ENCODE measurements around the gene ANKRD39. TPM values are rescaled to one million over a fixed set of nuclear protein-coding genes. Genes with fewer than 3 reads are reported as not detected.

The ANKRD39 gene
- total RNA-seq, 1 experiment from 2014 or later: 24.4 TPM

- ChIA-PET CTCF (no interaction called here), POLR2A (no interaction called here)
- H3K4me1 ChIP-seq (ENCODE audit: control insufficient read depth, insufficient read depth, low read length): peaks cover 52% of the 10 kb centered on the region
- peaks cover 2% of the 10 kb centered on the region; the same call in 1 of the 2 replicates for H3K36me3 ChIP-seq (ENCODE audit: control insufficient read depth, insufficient read depth, low read length)
- no peak for DNase-seq (ENCODE audit: low read depth, low spot score)
- no peaks in the 10 kb centered on the region for H3K9me3 ChIP-seq (ENCODE audit: control insufficient read depth, insufficient read depth, low read depth, low read length)
- in situ Hi-C loops (cut with HindIII; ENCODE audit: low pct_unique_long_range_greater_than_20kb, low sequenced_read_pairs) (no loop called here), intact Hi-C loops (cut with micrococcal nuclease; ENCODE audit: unreplicated experiment) (no loop called here)
- BruUV-seq (replicated peaks): no TSS peak
- TF ChIP-seq CTCF (IDR thresholded peaks at IDR 0.05): no peak
- no peaks in the 10 kb centered on the region for H3K27me3 ChIP-seq (ENCODE audit: control insufficient read depth, insufficient read depth, low read length)
- H3K4me3 ChIP-seq (ENCODE audit: low read depth in 2 of 2, low read length in 2 of 2): no peak overlapping the region
- peak overlapping the region; percentile 29; the same call in 1 of the 2 replicates for H3K27ac ChIP-seq (ENCODE audit: low read length)
- no peak for ATAC-seq
Observed at GRCh38 chr2:96822786-96823185, 35.0 kb downstream of the ANKRD39 start.

GRCh38 chr2:96821113-96821675, 36.6 kb downstream of the ANKRD39 start:
- Histone ChIP-seq H3K4me1 (ENCODE audit: control insufficient read depth, insufficient read depth, low read length) (peaks cover 52% of the 10 kb centered on the region), H3K9me3 (ENCODE audit: control insufficient read depth, insufficient read depth, low read depth, low read length) (no peaks in the 10 kb centered on the region), H3K36me3 (ENCODE audit: control insufficient read depth, insufficient read depth, low read length) (no peaks in the 10 kb centered on the region), H3K4me3 (ENCODE audit: low read depth in 2 of 2, low read length in 2 of 2) (no peak overlapping the region), H3K27me3 (ENCODE audit: control insufficient read depth, insufficient read depth, low read length) (no peaks in the 10 kb centered on the region), H3K27ac (ENCODE audit: low read length) (peak overlapping the region; percentile 31; the same call in 1 of the 2 replicates)
- CTCF ChIA-PET: interaction anchor here (0.5 kb wide), 1 partner anchor 1951 kb away, joined by 4 read pairs; no protein-coding TSS in a partner anchor
- no TSS peak for BruUV-seq (replicated peaks)
- in situ Hi-C loops (cut with HindIII; ENCODE audit: low pct_unique_long_range_greater_than_20kb, low sequenced_read_pairs): no loop called here
- TF ChIP-seq TCF7L2 (IDR thresholded peaks at IDR 0.05; ENCODE audit: low read depth, low read length) (no peak), CTCF (IDR thresholded peaks at IDR 0.05) (no peak), SIN3A (IDR thresholded peaks at IDR 0.05; ENCODE audit: borderline replicate concordance, insufficient read depth, low read depth, low read length) (no peak), REST (IDR thresholded peaks at IDR 0.05; ENCODE audit: insufficient read depth in 1 of 2, low read depth in 2 of 2, low read length in 1 of 2) (no peak), POLR2AphosphoS5 (IDR thresholded peaks at IDR 0.05; ENCODE audit: low read depth, low read length) (no peak)
- ATAC-seq: no peak
- intact Hi-C loops (cut with micrococcal nuclease; ENCODE audit: unreplicated experiment): no loop called here
- POLR2A ChIA-PET: interaction anchor here (0.6 kb wide), 1 partner anchor 61 kb away, joined by 3 read pairs; no protein-coding TSS in a partner anchor
- no peak for DNase-seq (ENCODE audit: low read depth, low spot score)
